Right cardiac atrium (tissue), 5 donors: ENCODE data around the gene GATC. TPM values are rescaled to one million over a fixed set of nuclear protein-coding genes. Genes with fewer than 3 reads are reported as not detected.

Experiments used
- ATAC-seq, 2 donors: fragments of 200-7000 bp; cut with Tn5 transposase; one replicate each; pipeline versions ENCODE4 v1.8.0 to v1.9.1; 2020; ENCODE audit warnings: moderate library complexity in 2 of 2, mild to moderate bottlenecking in 1 of 2
- DNase-seq, 3 donors: peaks; one replicate each; pipeline ENCODE4 v3.0.0-alpha.2; 2020
- H3K27ac ChIP-seq: one replicate; pipeline ENCODE4 v1.5.1; 2013; ENCODE audit warnings: mild to moderate bottlenecking, low read length, control low read depth, moderate library complexity
- H3K27me3 ChIP-seq: one replicate; pipeline ENCODE4 v1.6.1; 2013; ENCODE audit not compliant: control insufficient read depth, insufficient read depth
- H3K4me1 ChIP-seq: one replicate; pipeline ENCODE4 v1.6.1; 2013; ENCODE audit warnings: low read length; ENCODE audit not compliant: control insufficient read depth, insufficient read depth
- H3K4me3 ChIP-seq: one replicate; pipeline ENCODE4 v1.5.1; 2013; ENCODE audit warnings: low read length, control low read depth
- H3K9me3 ChIP-seq: one replicate; pipeline ENCODE4 v1.6.1; 2013; ENCODE audit warnings: low read length; ENCODE audit not compliant: control insufficient read depth
- WGBS: extraction: QIAGEN DNeasy Blood & Tissue Kit; methylation state at CpG from one replicate; pipeline ENCODE4 v1.1.7; 2013; 5-methylcytosine and 5-hydroxymethylcytosine counted together
- intact Hi-C, 4 donors: fragments of 100-400 bp; cut with DNase I; formaldehyde crosslinking; loops; one replicate each; pipeline versions ENCODE4 v1.11.0 to v1.14.0; 2022 to 2023
- polyA plus RNA-seq: library from polyadenylated mRNA; stranded (reverse); fragments of 200-250 nt; gene quantifications from one replicate; pipeline ENCODE4 v1.2.3, GENCODE V29; 2013
- total RNA-seq, 4 donors: library from RNA; stranded (reverse); fragmentation: NEBNext Ultra II Directional; extraction: Animal tissue kit (Norgen Biotek cat#: 25700); gene quantifications; one replicate each; pipeline ENCODE4 v1.2.1, GENCODE V29; 2021
- donor health status: healthy with polysubstance abuse.
- donor health status: DM: no; HTN: yes; CAD: no.
- donor health status: DM: no; HTN: no; CAD: no.
- donor health status: DM: no; HTN: yes; CAD: no; lungs with severe emphysema.
- donor health status: DM: yes; HTN: yes; CAD: no.

GATC gene
- total and polyA plus RNA-seq, 5 donors = 7.2 to 16.2 (median 15.2) TPM

DNA sequence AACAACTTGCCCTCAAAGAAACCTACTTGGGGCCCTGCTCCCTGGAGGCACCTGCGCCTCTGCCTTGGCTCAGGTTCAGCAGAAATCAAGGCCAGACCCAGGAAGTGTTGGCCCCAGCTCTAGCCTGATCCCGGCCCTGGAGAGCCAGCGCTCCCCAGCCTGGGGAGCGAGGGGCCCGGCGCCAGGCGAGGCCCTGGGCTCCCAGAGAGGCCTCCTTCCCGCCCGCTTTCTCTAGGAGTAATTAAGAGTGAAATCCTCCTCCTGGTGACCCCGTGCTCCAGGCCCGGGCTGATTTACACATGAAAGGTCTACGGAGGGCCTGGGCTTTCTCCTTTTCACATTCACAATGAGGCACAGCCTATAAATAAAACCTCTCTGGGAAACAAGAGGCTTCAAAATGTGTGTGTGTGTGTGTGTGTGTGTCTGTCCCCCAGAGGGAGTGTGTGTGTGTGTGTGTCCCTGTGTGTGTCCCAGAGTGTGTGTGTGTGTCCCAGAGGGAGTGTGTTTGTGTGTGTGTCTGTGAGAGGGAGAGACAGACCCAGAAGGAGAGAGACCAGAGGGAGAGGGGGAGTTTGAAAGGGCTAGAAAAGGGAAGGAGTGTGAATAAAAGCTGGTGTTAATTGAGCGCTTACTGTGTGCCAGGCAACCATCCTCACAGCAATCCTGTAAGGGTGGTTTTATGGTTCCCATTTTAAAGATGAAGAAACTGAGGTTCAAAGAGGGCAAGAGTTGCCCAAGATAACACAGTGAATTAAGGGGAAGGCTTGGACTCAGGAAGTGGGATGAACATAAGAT is 32.1 kb upstream of the GATC start:
- WGBS = 31% methylated on average over 13 of the region's 13 CpGs
- intact Hi-C loops = no loop called here
- DNase-seq (no peak), ATAC-seq (peak; percentile 48 to 49)
- H3K9me3 ChIP-seq = no peaks in the 10 kb centered on the region
- peak overlapping the region; percentile 15 for H3K27ac ChIP-seq
- no peak overlapping the region for H3K4me3 ChIP-seq
- no peaks in the 10 kb centered on the region for H3K4me1 ChIP-seq
- no peaks in the 10 kb centered on the region for H3K27me3 ChIP-seq

DNA sequence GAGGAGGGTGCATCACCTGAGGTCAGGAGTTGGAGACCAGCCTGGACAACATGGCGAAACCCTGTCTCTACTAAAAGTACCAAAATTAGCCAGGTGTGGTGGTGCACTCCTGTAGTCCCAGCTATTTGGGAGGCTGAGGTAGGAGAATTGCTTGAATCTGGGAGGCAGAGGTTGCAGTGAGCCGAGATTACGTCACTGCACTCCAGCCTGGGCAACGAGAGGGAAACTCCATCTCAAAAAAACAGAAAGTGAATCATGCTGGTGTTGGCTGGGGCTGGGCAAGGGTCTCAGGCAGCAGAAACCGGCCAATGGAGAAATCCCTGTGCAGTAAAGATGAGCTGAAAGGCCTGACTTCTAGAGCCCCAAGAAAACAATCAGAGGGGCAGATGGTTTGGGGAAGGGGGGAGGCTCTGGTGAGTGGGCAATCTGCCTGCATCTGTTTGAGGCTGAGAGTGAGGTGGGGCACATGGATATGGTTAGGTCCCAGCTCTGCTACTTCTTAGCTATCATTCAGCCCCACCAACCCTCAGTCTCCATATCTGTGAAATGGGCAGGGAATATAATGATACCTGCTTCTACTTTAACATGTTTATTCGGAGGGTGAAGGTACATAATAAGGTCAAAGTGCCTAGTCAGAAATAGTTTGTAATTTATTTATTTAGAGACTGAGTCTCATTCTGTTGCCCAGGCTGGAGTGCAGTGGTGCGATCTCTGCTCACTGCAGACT is 29.6 kb upstream of the GATC start:
- Histone ChIP-seq H3K4me1 (no peaks in the 10 kb centered on the region), H3K4me3 (no peak overlapping the region), H3K27me3 (no peaks in the 10 kb centered on the region), H3K9me3 (no peaks in the 10 kb centered on the region), H3K27ac (no peak overlapping the region)
- DNase-seq (no peak), ATAC-seq (no peak)
- 75% methylated on average over 7 of the region's 7 CpGs for WGBS
- intact Hi-C loops = no loop called here

DNA sequence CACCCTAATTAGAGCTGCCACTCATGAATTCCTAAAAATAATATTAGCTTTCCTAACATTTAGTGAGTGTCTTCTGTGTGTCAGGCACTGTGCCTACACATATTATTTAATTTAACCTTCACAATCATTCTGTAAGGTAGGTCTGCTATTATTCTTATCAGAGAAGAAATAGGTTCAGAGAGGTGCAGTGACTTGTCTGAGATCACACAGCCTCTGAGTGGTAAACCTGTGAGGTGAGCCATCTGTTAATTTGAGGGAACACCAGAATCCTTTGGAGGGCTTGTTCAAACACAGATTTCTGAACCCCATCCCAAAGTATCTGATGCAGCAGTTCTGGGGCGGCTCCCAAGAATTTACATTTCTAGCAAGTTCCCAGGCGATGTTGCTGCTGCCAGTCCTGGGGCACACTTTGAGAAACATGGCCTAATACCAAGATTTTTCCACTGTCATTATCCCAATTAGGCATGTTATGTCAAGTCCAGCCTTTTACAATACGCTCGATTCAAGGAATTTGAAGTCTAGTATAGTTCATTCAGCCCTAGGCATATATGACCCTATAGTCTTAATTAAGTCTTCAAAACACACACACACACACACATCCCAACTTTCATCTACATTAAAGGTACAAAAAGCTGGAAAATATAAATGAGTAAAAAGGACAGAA is 28.2 kb upstream of the GATC start:
- Histone ChIP-seq H3K27ac (no peak overlapping the region), H3K9me3 (no peaks in the 10 kb centered on the region), H3K4me1 (no peaks in the 10 kb centered on the region), H3K27me3 (no peaks in the 10 kb centered on the region), H3K4me3 (no peak overlapping the region)
- ATAC-seq (no peak), DNase-seq (no peak)
- 82% methylated on average over 4 of the region's 4 CpGs for WGBS
- intact Hi-C loops = no loop called here

DNA sequence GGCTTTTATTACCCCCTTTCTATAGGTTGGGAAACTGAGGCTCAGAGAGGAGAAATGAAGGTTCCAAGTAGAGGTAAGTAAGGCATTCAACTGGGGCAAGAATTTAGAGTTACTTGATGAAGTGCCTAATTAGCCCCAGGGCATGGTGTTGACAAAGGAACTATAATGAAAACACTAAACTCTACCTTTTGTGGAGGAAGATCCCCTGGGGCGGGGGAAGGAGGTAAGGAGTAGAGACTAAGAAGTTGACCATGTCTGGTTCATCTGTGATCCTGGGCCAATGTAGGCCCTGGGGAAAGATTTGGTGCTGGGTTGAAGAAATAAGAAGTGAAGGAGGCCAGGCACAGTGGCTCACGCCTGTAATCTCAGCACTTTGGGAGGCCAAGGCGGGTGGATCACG is 24.5 kb upstream of the GATC start:
- DNase-seq (no peak), ATAC-seq (no peak)
- Histone ChIP-seq H3K4me3 (no peak overlapping the region), H3K27ac (no peak overlapping the region), H3K4me1 (no peaks in the 10 kb centered on the region), H3K9me3 (no peaks in the 10 kb centered on the region), H3K27me3 (no peaks in the 10 kb centered on the region)
- WGBS = 76% methylated on average over 4 of the region's 4 CpGs
- intact Hi-C loops = no loop called here

DNA sequence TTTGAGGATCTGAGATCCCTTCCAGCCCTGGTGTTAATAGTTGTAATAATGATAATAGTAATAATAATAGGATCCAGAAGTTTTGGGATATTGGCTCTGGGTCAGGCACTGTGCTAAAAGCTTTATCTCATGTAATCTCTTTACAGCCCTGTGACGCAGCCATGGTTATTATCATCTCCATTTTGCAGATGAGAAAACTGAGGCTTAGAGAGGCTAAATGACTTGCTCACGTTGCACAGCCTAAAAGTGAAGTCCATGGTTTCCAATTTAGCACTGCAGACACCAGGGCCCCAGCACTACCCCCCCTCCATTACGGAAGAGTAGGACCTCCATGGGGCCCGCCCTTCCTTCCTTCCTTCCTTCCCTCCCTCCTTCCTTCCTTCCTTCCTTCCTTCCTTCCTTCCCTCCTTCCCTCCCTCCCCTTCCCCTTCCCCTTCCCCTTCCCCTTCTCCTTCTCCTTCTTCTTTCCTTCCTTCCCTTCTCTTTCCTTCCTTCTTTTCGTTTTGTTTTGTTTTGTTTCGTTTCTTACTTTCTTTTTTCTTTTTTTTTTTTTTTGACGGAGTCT is 23.3 kb upstream of the GATC start:
- 65% methylated on average over 7 of the region's 7 CpGs for WGBS
- DNase-seq (no peak), ATAC-seq (no peak)
- intact Hi-C loops = no loop called here
- no peaks in the 10 kb centered on the region for H3K9me3 ChIP-seq
- no peaks in the 10 kb centered on the region for H3K4me1 ChIP-seq
- no peak overlapping the region for H3K27ac ChIP-seq
- no peak overlapping the region for H3K4me3 ChIP-seq
- H3K27me3 ChIP-seq = no peaks in the 10 kb centered on the region

DNA sequence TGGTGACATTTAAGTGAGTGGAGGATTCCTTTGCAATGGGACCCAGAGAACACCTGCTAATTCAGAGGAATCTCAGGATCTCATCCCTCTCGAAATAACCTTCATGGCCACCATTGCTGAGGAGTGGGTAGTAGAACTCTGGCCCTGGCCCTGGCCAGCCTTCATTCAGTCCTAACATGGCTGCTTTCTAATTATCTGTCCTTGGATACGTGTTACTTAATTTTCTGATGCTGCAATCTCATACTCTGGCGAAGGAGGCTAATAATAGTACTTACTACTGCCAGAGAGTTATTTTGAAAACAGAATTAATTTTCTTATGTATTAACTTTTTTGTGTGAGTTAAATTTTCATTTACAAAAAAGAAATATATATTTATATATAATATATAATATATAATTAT is 20.4 kb upstream of the GATC start:
- Histone ChIP-seq H3K4me1 (no peaks in the 10 kb centered on the region), H3K9me3 (no peaks in the 10 kb centered on the region), H3K27ac (no peak overlapping the region), H3K4me3 (no peak overlapping the region), H3K27me3 (no peaks in the 10 kb centered on the region)
- 56% methylated on average over 3 of the region's 3 CpGs for WGBS
- intact Hi-C loops = loop anchor here in 1 of 4 donors (5.0 kb wide), 1 partner anchor 68 kb away; no protein-coding TSS in a partner anchor
- DNase-seq (no peak), ATAC-seq (no peak)

DNA sequence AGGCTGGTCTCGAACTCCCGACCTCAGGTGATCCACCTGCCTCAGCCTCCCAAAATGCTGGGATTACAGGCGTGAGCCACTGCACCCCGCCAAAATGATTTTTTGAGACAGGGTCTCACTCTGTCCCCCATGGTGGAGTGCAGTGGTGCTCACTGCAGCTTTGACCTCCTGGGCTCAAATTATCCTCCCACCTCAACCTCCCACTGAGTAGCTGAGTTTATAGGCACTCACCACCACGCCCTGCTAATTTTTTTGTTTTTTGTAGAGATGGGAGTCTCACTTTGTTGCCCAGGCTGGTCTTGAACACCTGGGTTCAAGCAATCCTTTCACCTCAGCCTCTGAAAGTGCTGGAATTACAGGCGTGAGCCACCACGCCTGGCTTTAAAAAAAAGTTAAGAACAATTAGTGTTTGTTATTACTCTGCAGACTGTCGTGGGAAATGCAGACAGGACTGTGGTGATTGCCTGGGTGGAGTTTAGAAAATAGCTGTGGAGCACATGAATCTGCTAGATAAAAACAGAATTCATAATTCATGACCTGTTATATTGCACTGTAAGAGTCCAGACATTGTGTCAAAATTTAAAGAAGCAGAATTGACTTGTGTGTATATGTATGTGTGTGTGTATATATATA is 17.5 kb upstream of the GATC start:
- Histone ChIP-seq H3K27ac (no peak overlapping the region), H3K9me3 (no peaks in the 10 kb centered on the region), H3K27me3 (no peaks in the 10 kb centered on the region), H3K4me1 (no peaks in the 10 kb centered on the region), H3K4me3 (no peak overlapping the region)
- DNase-seq (no peak), ATAC-seq (no peak)
- 60% methylated on average over 8 of the region's 8 CpGs for WGBS
- intact Hi-C loops = loop anchor here in 1 of 4 donors (5.0 kb wide), 1 partner anchor 71 kb away; no protein-coding TSS in a partner anchor

DNA sequence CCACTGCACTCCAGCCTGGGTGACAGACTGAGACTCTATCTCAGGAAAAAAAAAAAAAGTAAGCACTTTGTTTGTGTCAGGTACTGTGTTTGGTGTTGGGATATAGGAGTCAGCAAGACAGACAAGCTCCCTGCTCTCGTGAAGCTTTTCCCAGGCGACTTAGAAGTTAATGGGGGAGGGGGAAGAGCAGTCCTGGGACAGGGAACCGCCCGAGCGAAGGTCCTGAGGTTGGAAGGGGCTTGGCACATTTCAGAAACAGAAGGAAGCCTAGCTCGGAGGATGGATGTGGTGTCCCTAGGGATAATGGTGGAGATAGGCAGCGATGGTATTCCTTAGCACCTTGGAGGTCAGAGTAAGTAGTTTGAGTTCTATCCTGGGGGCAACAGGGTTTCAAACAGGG is 16.9 kb upstream of the GATC start:
- H3K4me3 ChIP-seq = no peak overlapping the region
- ATAC-seq (no peak), DNase-seq (no peak)
- H3K9me3 ChIP-seq = no peaks in the 10 kb centered on the region
- intact Hi-C loops = loop anchor here in 1 of 4 donors (5.0 kb wide), 1 partner anchor 72 kb away; no protein-coding TSS in a partner anchor
- H3K4me1 ChIP-seq = no peaks in the 10 kb centered on the region
- H3K27ac ChIP-seq = no peak overlapping the region
- no peaks in the 10 kb centered on the region for H3K27me3 ChIP-seq
- WGBS = 57% methylated on average over 7 of the region's 7 CpGs

DNA sequence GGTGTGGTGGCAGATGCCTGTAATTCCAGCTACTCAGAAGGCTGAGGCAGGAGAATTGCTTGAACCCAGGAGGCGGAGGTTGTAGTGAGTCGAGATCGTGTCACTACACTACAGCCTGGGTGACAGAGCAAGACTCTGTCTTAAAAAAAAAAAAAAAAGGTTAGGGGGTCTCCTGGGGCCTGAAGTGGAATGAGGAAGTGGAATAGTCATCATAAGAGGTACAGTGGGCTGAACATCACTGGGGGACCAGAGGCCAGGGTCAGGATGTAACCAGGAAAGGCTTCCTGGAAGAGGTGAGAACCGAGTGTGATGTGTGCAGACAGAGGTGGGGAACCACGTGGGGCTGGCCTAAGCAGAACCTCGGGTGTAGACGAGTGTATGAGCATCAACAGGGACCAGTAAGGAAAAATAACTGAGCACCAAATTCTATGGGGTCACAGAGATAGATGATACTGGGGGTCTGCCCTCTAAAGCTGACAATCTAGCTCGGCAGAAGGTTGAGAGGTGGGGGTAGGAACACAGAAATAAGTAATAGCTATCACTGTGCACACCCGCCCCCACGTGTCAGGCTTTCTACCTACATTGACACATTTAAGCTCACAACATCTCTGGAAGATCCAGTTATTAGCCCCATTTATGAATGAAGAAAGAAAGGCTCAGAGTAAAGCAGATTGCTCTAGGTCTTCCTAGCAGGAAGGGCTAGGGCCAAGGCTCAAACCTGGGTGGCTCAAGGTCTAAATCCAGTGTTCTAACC is 13.3 kb upstream of the GATC start:
- DNase-seq (no peak), ATAC-seq (no peak)
- no peak overlapping the region for H3K27ac ChIP-seq
- intact Hi-C loops = loop anchor here in 2 of 4 donors (2.0 to 5.0 kb wide), 2 partner anchors 76 kb away; no protein-coding TSS in a partner anchor
- 49% methylated on average over 10 of the region's 10 CpGs for WGBS
- no peaks in the 10 kb centered on the region for H3K4me1 ChIP-seq
- H3K27me3 ChIP-seq = no peaks in the 10 kb centered on the region
- H3K4me3 ChIP-seq = no peak overlapping the region
- H3K9me3 ChIP-seq = no peaks in the 10 kb centered on the region
